Astrocyte of the cerebellum (primary cell): ENCODE results near the gene SLC29A1.

Experiments
- DNase-seq: peaks from one replicate; pipeline ENCODE4 v3.0.0-alpha.2; 2011; ENCODE audit warnings: low read depth
- H3K4me3 ChIP-seq: 2 replicates; pipeline ENCODE4 v1.5.1; 2011; ENCODE audit warnings: mild to moderate bottlenecking, low read depth, low read length, moderate library complexity
- CTCF ChIP-seq: IDR thresholded peaks from 2 replicates; pipeline ENCODE4 v1.5.1; 2012; ENCODE audit warnings: low read length, low read depth, moderate library complexity, mild to moderate bottlenecking; ENCODE audit errors: missing control alignments
- in situ Hi-C: cut with HindIII; loops from 2 replicates; pipeline ENCODE4 v1.10.0; 2017; ENCODE audit warnings: low sequenced_read_pairs

Gene SLC29A1

GRCh38 chr6:44238687-44239350, 15.4 kb downstream of the SLC29A1 start:
- no peak overlapping the region for H3K4me3 ChIP-seq
- in situ Hi-C loops = no loop called here
- TF ChIP-seq CTCF = no peak
- DNase-seq = no peak

GRCh38 chr6:44243345-44243744, 19.9 kb downstream of the SLC29A1 start:
- H3K4me3 ChIP-seq = no peak overlapping the region
- no peak for DNase-seq
- in situ Hi-C loops = no loop called here
- no peak for TF ChIP-seq CTCF

- TF ChIP-seq CTCF = no peak
- peak overlapping the region; percentile 98 for H3K4me3 ChIP-seq
- in situ Hi-C loops = no loop called here
- no peak for DNase-seq
Observed at GRCh38 chr6:44245391-44245911, 22.1 kb downstream of the SLC29A1 start.

GRCh38 chr6:44245912-44246662, 22.7 kb downstream of the SLC29A1 start:
- no peak for DNase-seq
- no peak for TF ChIP-seq CTCF
- in situ Hi-C loops = no loop called here
- H3K4me3 ChIP-seq = peak overlapping the region; percentile 98

DNA sequence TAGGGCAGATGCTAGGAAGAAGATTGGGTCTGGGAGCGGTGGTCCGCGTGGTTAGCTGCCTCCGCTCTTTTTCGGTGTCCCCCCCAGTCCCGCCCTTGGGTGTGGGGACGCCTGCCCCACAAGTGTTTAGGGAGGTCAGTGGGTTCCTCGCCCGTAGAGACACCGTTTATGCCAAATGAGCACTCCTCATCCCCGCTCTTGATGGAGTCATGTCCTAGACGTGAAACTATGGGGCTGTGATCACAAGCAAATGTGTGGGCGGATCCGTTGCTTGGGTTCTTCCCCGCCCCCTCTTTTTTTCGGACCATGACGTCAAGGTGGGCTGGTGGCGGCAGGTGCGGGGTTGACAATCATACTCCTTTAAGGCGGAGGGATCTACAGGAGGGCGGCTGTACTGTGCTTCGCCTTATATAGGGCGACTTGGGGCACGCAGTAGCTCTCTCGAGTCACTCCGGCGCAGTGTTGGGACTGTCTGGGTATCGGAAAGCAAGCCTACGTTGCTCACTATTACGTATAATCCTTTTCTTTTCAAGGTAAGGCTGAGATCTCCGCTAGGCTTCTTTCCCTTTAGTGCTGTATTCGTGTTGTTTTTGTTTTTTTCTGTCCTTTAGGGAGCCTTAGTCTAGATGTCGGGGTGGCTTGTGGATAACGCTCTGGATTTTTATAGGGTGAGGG, 23.4 kb downstream of the SLC29A1 start, which contains the start of gene HSP90AB1:
Gene HSP90AB1 (plus strand): TSS at position 439 of the 675 bp plus-strand sequence. CDS start 1,529 bp downstream, outside the sequence.
- peak within 1 kb of the TSS; percentile 98 for H3K4me3 ChIP-seq
- in situ Hi-C loops = no loop called here
- no peak for TF ChIP-seq CTCF
- peak; percentile 94 for DNase-seq
